Neural crest cell (in vitro differentiated cells): Measurements from ENCODE around the gene PPIF. TPM values are rescaled to one million over a fixed set of nuclear protein-coding genes. Genes with fewer than 3 reads are reported as not detected.

Experiments used
- DNase-seq: peaks from one replicate; pipeline ENCODE4 v3.0.0; 2021; ENCODE audit warnings: low read depth, mixed read lengths, low spot score
- H3K27ac Mint-ChIP-seq: one replicate; pipeline ENCODE4 v1.8.0; 2021; ENCODE audit warnings: mild to moderate bottlenecking, mixed read lengths; ENCODE audit not compliant: unreplicated experiment
- H3K27me3 Mint-ChIP-seq: 2 replicates; pipeline ENCODE4 v1.8.0; 2021; ENCODE audit warnings: low read depth, mild to moderate bottlenecking, mixed read lengths
- H3K36me3 Mint-ChIP-seq: 2 replicates; pipeline ENCODE4 v1.8.0; 2021; ENCODE audit warnings: low read depth, mild to moderate bottlenecking, mixed read lengths
- H3K4me1 Mint-ChIP-seq: 2 replicates; pipeline ENCODE4 v1.8.0; 2021; ENCODE audit warnings: mixed read lengths
- H3K4me3 Mint-ChIP-seq: one replicate; pipeline ENCODE4 v1.8.0; 2021; ENCODE audit warnings: mild to moderate bottlenecking, mixed read lengths
- H3K9me3 Mint-ChIP-seq: 2 replicates; pipeline ENCODE4 v1.8.0; 2021; ENCODE audit warnings: mixed read lengths
- total RNA-seq: library from RNA; stranded (reverse); gene quantifications from 2 replicates; pipeline ENCODE4 v1.2.1, GENCODE V29; 2021
- TF ChIP-seq, protein P1 (sequence below): fragments of 200-600 bp; sonication (generic); conservative IDR thresholded peaks from 2 replicates; pipeline ENCODE4 v1.5.0; 2021; ENCODE audit warnings: antibody characterized with exemption, mild to moderate bottlenecking

Gene PPIF
- total RNA-seq, 1 donor from 2014 or later = 76.8 TPM

DNA sequence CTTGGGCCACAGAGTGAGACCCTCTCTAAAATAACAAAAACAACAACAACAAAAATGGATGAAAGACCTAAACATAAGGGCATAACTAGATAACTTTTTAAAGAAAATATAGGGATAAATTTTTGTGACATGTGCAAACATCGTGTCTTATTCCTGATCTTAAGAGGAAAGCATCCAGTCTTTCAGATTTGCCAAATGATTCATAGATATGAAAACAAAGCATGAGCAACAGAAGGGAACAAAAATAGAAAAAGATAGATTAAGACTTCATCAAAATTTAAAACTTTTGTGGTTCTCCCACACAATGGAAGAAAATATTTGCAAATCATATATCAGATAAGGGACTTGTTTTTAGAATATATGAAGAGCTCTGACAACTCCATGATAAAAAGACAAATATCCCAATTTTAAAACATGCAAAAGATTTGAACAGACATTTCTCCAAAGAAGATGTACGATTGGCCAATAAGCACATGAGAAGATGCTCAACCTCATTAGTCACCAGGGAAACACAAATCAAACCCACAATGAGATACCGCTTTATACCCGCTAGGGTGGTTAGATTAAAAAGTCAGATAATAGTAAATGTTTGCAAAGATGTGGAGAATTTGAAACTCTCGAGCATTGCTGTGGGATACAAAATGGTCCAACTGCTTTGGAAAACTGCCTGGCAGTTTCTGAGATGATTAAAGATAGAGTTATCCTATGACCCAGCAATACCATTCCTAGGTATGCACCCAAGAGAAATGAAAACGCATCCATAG is 20.3 kb downstream of the PPIF start:
- Mint-ChIP-seq H3K36me3 (no peaks in the 10 kb centered on the region), H3K4me1 (no peaks in the 10 kb centered on the region), H3K27me3 (no peaks in the 10 kb centered on the region), H3K4me3 (no peak overlapping the region), H3K9me3 (peaks cover 2% of the 10 kb centered on the region), H3K27ac (no peak overlapping the region)
- TF ChIP-seq, protein P1, sequence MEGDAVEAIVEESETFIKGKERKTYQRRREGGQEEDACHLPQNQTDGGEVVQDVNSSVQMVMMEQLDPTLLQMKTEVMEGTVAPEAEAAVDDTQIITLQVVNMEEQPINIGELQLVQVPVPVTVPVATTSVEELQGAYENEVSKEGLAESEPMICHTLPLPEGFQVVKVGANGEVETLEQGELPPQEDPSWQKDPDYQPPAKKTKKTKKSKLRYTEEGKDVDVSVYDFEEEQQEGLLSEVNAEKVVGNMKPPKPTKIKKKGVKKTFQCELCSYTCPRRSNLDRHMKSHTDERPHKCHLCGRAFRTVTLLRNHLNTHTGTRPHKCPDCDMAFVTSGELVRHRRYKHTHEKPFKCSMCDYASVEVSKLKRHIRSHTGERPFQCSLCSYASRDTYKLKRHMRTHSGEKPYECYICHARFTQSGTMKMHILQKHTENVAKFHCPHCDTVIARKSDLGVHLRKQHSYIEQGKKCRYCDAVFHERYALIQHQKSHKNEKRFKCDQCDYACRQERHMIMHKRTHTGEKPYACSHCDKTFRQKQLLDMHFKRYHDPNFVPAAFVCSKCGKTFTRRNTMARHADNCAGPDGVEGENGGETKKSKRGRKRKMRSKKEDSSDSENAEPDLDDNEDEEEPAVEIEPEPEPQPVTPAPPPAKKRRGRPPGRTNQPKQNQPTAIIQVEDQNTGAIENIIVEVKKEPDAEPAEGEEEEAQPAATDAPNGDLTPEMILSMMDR = no peak
- DNase-seq = no peak

DNA sequence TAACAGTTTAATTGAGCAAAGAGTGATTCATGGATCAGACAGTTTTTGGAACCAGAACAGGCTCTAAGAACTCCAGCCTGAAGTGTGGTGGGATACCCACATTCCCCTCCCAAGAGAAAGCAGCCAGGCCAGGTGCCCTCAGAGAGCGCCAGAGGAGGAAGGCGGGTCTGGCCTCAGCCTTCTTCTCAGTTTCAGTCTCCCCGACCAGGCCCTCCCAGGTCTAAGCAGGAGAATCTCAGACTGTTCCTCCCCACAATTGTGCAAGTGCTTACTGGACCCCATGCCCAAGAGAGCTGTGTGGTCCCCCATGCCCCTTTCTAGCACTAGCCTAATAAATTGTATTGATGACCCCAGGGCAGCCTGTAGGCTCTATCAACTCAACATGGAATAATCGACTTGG is 25.6 kb downstream of the PPIF start:
- Mint-ChIP-seq H3K4me3 (no peak overlapping the region), H3K27ac (no peak overlapping the region), H3K9me3 (no peaks in the 10 kb centered on the region), H3K4me1 (peaks cover 6% of the 10 kb centered on the region), H3K27me3 (no peaks in the 10 kb centered on the region), H3K36me3 (no peaks in the 10 kb centered on the region)
- TF ChIP-seq, protein P1 = no peak
- no peak for DNase-seq

DNA sequence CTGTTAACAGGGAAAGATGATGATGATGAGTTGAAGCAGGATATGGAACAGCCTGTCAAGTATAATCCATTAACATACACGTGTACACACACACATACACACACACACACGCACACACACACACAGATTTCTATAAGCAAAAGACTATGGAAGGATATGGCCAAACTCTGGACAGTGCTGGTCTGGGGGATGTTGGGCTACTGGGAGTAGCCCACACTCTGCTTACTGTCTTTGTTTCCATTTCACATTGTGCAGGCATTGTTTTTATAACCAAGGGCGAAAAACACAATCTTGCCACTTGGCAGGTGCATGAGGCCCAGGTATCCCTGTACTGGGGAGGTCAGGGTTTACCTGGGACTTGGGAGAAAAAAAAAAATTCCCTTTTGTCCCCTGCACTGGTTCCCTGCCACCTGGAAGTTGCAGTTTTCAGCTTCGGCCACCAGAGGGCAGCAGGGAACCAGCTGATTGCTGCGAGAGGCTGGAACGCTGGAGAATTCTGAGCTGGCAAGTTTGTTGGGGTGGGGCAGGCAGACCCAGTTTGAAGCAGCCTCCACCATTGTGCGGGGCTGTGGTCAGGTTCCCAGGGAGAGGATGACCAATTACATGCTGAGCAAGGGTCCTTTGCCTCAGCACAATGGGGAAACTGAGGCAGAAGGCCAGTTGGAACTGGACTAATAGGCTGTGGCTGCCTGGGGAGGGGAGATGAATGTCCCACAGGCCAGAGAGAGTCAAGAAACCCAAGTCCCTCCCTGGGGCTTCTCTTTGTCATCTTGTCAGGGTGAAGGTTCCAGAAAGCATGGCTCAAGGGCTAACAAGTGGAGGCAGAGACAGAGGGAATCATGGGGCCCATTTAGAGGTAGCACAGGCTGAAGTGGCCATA is 27.3 kb downstream of the PPIF start:
- no peak overlapping the region for H3K27ac Mint-ChIP-seq
- H3K36me3 Mint-ChIP-seq = no peaks in the 10 kb centered on the region
- TF ChIP-seq, protein P1 = peak; percentile 98
- H3K27me3 Mint-ChIP-seq = no peaks in the 10 kb centered on the region
- H3K4me1 Mint-ChIP-seq = peaks cover 6% of the 10 kb centered on the region
- H3K4me3 Mint-ChIP-seq = no peak overlapping the region
- peak; percentile 88 for DNase-seq
- H3K9me3 Mint-ChIP-seq = no peaks in the 10 kb centered on the region

DNA sequence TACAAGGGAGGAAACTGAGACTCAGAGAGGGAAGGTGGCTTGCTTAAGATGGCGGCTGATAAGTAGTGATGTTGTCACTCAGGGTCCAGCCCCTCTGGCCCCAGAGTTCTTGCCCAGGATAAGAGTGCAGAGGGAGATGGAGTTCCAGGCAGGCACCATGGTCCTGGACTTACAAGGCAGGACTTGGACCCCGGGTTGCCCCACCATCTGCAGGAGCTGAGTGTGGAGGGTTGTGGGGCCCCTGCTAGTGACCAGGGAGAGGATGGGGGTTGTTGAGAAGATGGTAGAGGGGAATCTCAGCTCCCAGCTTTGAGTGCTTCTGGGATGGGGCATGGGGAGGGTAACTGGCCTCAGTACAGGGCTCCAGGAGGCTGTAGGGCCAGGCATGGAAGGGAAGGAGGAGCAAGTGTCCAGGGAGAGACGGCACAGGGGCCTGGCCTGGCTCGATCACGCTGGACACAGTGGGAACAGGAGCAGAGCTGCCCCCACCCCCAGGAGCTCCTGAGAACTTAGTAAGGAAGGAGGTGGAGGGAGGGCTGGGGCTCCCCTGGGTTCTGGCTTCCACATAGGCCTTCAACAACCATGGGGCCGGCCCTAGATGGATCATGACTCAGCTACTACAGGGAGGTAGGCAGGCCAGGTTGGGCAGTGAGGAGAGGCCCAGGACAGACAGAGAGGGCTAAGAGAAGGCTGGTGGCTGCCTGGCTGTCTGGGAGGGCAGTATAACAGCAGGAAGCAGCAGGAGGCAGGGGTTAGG is 28.2 kb downstream of the PPIF start:
- no peaks in the 10 kb centered on the region for H3K9me3 Mint-ChIP-seq
- TF ChIP-seq, protein P1 = no peak
- no peaks in the 10 kb centered on the region for H3K27me3 Mint-ChIP-seq
- peaks cover 6% of the 10 kb centered on the region for H3K4me1 Mint-ChIP-seq
- no peak overlapping the region for H3K4me3 Mint-ChIP-seq
- H3K36me3 Mint-ChIP-seq = no peaks in the 10 kb centered on the region
- no peak for DNase-seq
- H3K27ac Mint-ChIP-seq = peak overlapping the region; percentile 57

DNA sequence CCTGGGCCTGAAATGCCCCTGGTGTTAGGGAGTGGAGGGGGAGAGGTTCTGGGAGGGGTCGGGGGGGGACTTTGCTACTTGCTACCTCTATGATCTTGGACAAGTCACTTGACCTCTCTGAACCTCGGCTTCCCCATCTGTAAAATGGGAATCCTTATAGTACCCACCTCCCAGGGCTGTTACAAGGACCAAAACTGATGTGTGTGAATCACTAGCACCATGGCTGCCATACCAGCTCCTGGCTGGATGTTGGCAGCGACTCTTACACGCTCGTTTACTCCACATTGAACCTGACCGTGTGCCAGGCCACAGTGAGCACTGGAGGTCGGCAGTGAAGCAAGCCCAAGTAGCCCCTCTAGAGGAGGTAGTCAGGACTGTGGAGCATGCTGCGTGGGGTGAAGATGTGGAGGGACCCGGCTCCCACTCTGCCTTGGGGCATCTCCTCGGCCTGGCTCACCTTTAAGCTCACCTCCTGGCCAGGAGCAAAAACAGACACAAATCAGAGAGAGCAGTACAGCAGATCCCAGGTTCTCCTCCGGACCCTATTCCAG is 28.9 kb downstream of the PPIF start:
- no peak for DNase-seq
- no peaks in the 10 kb centered on the region for H3K36me3 Mint-ChIP-seq
- no peak overlapping the region for H3K4me3 Mint-ChIP-seq
- H3K4me1 Mint-ChIP-seq = peaks cover 6% of the 10 kb centered on the region
- TF ChIP-seq, protein P1 = no peak
- no peak overlapping the region for H3K27ac Mint-ChIP-seq
- H3K9me3 Mint-ChIP-seq = no peaks in the 10 kb centered on the region
- H3K27me3 Mint-ChIP-seq = no peaks in the 10 kb centered on the region
